K562 (cell line): ENCODE results near the gene ARMH1. TPM values are rescaled to one million over a fixed set of nuclear protein-coding genes. Genes with fewer than 3 reads are reported as not detected.

Experiments
- ATF3 ChIP-seq, 2 experiments: fragments of 450-650 bp in 1 of 2; sonication (generic) in 1 of 2; formaldehyde crosslinking in 1 of 2; IDR thresholded peaks in 1 of 2; conservative IDR thresholded peaks in 1 of 2; 2 replicates each; pipeline versions ENCODE4 v1.6.1 to v1.8.1; 2016 to 2023; ENCODE audit warnings: mild to moderate bottlenecking in 2 of 2, moderate library complexity in 2 of 2, inconsistent platforms in 1 of 2, missing genetic modification reagents in 1 of 2
- CBX3 ChIP-seq, 2 experiments: IDR thresholded peaks; 1 replicate in 1 of 2; 2 replicates in 1 of 2; pipeline ENCODE4 v1.6.1; 2012; ENCODE audit warnings: inconsistent platforms in 2 of 2, low read length in 2 of 2, borderline replicate concordance in 1 of 2, control low read depth in 1 of 2
- EHMT2 ChIP-seq: fragments of 450-650 bp; IDR thresholded peaks from 2 replicates; pipeline ENCODE4 v1.6.1; 2018; ENCODE audit warnings: antibody characterized with exemption
- FOXJ2 ChIP-seq: fragments of 200-800 bp; sonication (Bioruptor generic); IDR thresholded peaks from 2 replicates; pipeline ENCODE4 v1.6.1; 2016; ENCODE audit warnings: missing genetic modification characterization, missing compliant biosample characterization
- JUND ChIP-seq, 2 experiments: IDR thresholded peaks; 2 replicates in 1 of 2; 3 replicates in 1 of 2; pipeline ENCODE4 v1.6.1; 2011; ENCODE audit warnings: borderline replicate concordance in 2 of 2, low read depth in 2 of 2, low read length in 2 of 2, improper control_type of control experiment in 1 of 2, missing biosample characterization in 1 of 2, missing genetic modification characterization in 1 of 2, missing genetic modification reagents in 1 of 2
- KLF16 ChIP-seq: IDR thresholded peaks from 2 replicates; pipeline ENCODE4 v1.6.1; 2016; ENCODE audit warnings: antibody characterized with exemption
- L3MBTL2 ChIP-seq: fragments of 450-650 bp; IDR thresholded peaks from 2 replicates; pipeline ENCODE4 v1.6.1; 2016; ENCODE audit warnings: mild to moderate bottlenecking, moderate library complexity
- SMARCE1 ChIP-seq: fragments of 450-650 bp; IDR thresholded peaks from 2 replicates; pipeline ENCODE4 v1.7.1; 2016; ENCODE audit warnings: mild to moderate bottlenecking
- SMC3 ChIP-seq: conservative IDR thresholded peaks from 2 replicates; pipeline ENCODE4 v1.6.1; 2011; ENCODE audit warnings: low read depth, low read length, improper control_type of control experiment; ENCODE audit not compliant: insufficient read depth
- TEAD4 ChIP-seq, 2 experiments: sonication (generic) in 1 of 2; formaldehyde crosslinking in 1 of 2; IDR thresholded peaks; 2 replicates each; pipeline versions ENCODE4 v1.6.1 to v1.8.0; 2012 to 2022; ENCODE audit warnings: borderline replicate concordance in 1 of 2, inconsistent platforms in 1 of 2, low read length in 1 of 2, mild to moderate bottlenecking in 1 of 2, missing genetic modification reagents in 1 of 2
- polyA plus RNA-seq, 8 experiments: library from polyadenylated mRNA; depleted of rRNA in 4 of 8; stranded (reverse) in 5 of 8; unstranded in 3 of 8; fragments of >200 nt; fragmentation: Nextera tagmentation in 2 of 8; fragmentation: Illumina TruSeq in 1 of 8; extraction: Ambion mirVana in 2 of 8; extraction: Trizol in 1 of 8; gene quantifications; 2 replicates each; pipeline versions ENCODE4 v1.2.1 to v1.2.3, GENCODE V29; 2011 to 2014; ENCODE audit warnings: inconsistent platforms in 1 of 8, missing spikeins in 1 of 8
- total RNA-seq, 7 experiments: library from RNA; depleted of rRNA in 6 of 7; stranded (reverse); fragments of >200 nt in 6 of 7; fragmentation: Illumina TruSeq in 2 of 7; extraction: Trizol in 2 of 7; gene quantifications; 2 replicates each; pipeline versions ENCODE4 v1.2.1 to v1.2.3, GENCODE V29; 2011 to 2021; ENCODE audit warnings: low replicate concordance in 1 of 7
- TF ChIP-seq, protein P1 (sequence below), 2 experiments: fragments of 450-650 bp; formaldehyde crosslinking in 1 of 2; IDR thresholded peaks; 2 replicates each; pipeline versions ENCODE4 v1.4.0 to v1.6.1; 2014 to 2020; ENCODE audit warnings: mild to moderate bottlenecking in 2 of 2, borderline replicate concordance in 1 of 2, low read depth in 1 of 2
- TF ChIP-seq, protein P2 (sequence below), 2 experiments: IDR thresholded peaks; 2 replicates each; pipeline ENCODE4 v1.6.1; 2012; ENCODE audit warnings: improper control_type of control experiment in 2 of 2, low read depth in 2 of 2, low read length in 2 of 2, borderline replicate concordance in 1 of 2

ARMH1 gene
- total and polyA plus RNA-seq, 9 of the 15 experiments (the other 6 are each of a cell fraction or from before 2014, with no cell fraction given) = 0.41 TPM; not detected in 8

GRCh38 chr1:44707959-44708831 is 33.7 kb downstream of the ARMH1 start (continued):
- TF ChIP-seq, protein P1, sequence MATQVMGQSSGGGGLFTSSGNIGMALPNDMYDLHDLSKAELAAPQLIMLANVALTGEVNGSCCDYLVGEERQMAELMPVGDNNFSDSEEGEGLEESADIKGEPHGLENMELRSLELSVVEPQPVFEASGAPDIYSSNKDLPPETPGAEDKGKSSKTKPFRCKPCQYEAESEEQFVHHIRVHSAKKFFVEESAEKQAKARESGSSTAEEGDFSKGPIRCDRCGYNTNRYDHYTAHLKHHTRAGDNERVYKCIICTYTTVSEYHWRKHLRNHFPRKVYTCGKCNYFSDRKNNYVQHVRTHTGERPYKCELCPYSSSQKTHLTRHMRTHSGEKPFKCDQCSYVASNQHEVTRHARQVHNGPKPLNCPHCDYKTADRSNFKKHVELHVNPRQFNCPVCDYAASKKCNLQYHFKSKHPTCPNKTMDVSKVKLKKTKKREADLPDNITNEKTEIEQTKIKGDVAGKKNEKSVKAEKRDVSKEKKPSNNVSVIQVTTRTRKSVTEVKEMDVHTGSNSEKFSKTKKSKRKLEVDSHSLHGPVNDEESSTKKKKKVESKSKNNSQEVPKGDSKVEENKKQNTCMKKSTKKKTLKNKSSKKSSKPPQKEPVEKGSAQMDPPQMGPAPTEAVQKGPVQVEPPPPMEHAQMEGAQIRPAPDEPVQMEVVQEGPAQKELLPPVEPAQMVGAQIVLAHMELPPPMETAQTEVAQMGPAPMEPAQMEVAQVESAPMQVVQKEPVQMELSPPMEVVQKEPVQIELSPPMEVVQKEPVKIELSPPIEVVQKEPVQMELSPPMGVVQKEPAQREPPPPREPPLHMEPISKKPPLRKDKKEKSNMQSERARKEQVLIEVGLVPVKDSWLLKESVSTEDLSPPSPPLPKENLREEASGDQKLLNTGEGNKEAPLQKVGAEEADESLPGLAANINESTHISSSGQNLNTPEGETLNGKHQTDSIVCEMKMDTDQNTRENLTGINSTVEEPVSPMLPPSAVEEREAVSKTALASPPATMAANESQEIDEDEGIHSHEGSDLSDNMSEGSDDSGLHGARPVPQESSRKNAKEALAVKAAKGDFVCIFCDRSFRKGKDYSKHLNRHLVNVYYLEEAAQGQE (IDR thresholded peaks at IDR 0.05; ENCODE audit: borderline replicate concordance) = peak; percentile 54; the same call in 1 of the 2 replicates
- TF ChIP-seq, protein P1 (CRISPR knock-in tag; IDR thresholded peaks at IDR 0.05; ENCODE audit: low read depth) = no peak
- TF ChIP-seq ATF3 (IDR thresholded peaks at IDR 0.05) (no peak), ATF3 (CRISPR knock-in tag; conservative IDR thresholded peaks at IDR 0.05) (0 out of 2 replicates have a peak, but pooled peaks have one; percentile 36), FOXJ2 (tag) (no peak), CBX3 (IDR thresholded peaks at IDR 0.05; ENCODE audit: borderline replicate concordance in 1 of 2, low read length in 2 of 2) (0 out of 3 replicates have a peak, but pooled peaks of 1 of the 2 experiments have one; percentile 38), KLF16 (no peak), SMARCE1 (peak; percentile 72; the same call in 1 of the 2 replicates), SMC3 (peak; percentile 50), EHMT2 (no peak), JUND (IDR thresholded peaks at IDR 0.05; ENCODE audit: borderline replicate concordance, low read depth, low read length) (peak; percentile 17; the same call in 1 of the 2 replicates), JUND (tag; IDR thresholded peaks at IDR 0.05; ENCODE audit: borderline replicate concordance, low read depth, low read length) (no peak), TEAD4 (IDR thresholded peaks at IDR 0.05; ENCODE audit: low read length) (peak; percentile 46; the same call in 1 of the 2 replicates), TEAD4 (CRISPR knock-in tag; IDR thresholded peaks at IDR 0.05; ENCODE audit: borderline replicate concordance) (no peak), L3MBTL2 (peak; percentile 59)
- TF ChIP-seq, protein P2, sequence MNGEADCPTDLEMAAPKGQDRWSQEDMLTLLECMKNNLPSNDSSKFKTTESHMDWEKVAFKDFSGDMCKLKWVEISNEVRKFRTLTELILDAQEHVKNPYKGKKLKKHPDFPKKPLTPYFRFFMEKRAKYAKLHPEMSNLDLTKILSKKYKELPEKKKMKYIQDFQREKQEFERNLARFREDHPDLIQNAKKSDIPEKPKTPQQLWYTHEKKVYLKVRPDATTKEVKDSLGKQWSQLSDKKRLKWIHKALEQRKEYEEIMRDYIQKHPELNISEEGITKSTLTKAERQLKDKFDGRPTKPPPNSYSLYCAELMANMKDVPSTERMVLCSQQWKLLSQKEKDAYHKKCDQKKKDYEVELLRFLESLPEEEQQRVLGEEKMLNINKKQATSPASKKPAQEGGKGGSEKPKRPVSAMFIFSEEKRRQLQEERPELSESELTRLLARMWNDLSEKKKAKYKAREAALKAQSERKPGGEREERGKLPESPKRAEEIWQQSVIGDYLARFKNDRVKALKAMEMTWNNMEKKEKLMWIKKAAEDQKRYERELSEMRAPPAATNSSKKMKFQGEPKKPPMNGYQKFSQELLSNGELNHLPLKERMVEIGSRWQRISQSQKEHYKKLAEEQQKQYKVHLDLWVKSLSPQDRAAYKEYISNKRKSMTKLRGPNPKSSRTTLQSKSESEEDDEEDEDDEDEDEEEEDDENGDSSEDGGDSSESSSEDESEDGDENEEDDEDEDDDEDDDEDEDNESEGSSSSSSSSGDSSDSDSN (IDR thresholded peaks at IDR 0.05; ENCODE audit: borderline replicate concordance in 1 of 2, low read depth in 2 of 2, low read length in 2 of 2) = 0 out of 4 replicates have a peak, but pooled peaks of 1 of the 2 experiments have one; percentile 25
